Effector memory CD8-positive, alpha-beta T cell (primary cell): Measurements from ENCODE around the gene IL11RA.

Source experiments
- ATAC-seq: fragments of 150-1000 bp; cut with Tn5 transposase; replicated peaks from 2 replicates; pipeline ENCODE4 v1.10.0; 2021; ENCODE audit warnings: mild to moderate bottlenecking, moderate library complexity
- DNase-seq, 3 experiments: peaks; one replicate each; pipeline ENCODE4 v3.0.0; 2021
- H3K27ac Mint-ChIP-seq, 2 donors: one replicate each; pipeline ENCODE4 v1.8.0; 2022; ENCODE audit warnings: mild to moderate bottlenecking in 2 of 2, mixed read lengths in 2 of 2, moderate library complexity in 2 of 2
- H3K27me3 Mint-ChIP-seq, 2 donors: one replicate each; pipeline ENCODE4 v1.8.0; 2022; ENCODE audit warnings: mixed read lengths in 2 of 2
- H3K36me3 Mint-ChIP-seq: one replicate; pipeline ENCODE4 v1.8.0; 2022; ENCODE audit warnings: mild to moderate bottlenecking, moderate library complexity, mixed read lengths; ENCODE audit not compliant: insufficient read depth
- H3K4me1 Mint-ChIP-seq, 2 donors: one replicate each; pipeline ENCODE4 v1.8.0; 2022; ENCODE audit warnings: low read depth in 2 of 2, mixed read lengths in 2 of 2
- H3K4me3 Mint-ChIP-seq, 2 donors: one replicate each; pipeline ENCODE4 v1.8.0; 2022; ENCODE audit warnings: mild to moderate bottlenecking in 2 of 2, mixed read lengths in 2 of 2, moderate library complexity in 2 of 2
- H3K9me3 Mint-ChIP-seq, 2 donors: one replicate each; pipeline ENCODE4 v1.8.0; 2022; ENCODE audit warnings: mixed read lengths in 2 of 2

IL11RA gene

DNA sequence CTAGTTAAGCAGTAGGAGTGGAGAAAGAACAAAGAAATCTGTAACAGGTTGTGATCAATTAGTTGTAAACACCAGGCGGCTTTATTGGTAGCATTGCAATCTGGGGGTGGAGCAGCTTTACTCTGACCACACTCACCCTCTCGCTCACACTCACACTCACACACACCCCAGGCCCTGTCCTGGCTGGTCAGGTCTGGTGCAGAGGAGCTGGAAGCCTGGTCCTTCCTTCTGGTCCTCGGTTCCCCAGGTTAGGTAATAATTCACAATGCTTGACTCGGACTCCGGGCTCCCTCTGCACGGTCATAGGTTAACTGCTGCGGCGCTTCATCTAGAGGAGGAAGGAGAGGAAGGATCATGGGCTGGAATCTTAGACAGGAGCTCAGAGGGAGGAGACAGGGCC, 37.5 kb downstream of the IL11RA start:
- no peaks in the 10 kb centered on the region for H3K9me3 Mint-ChIP-seq
- H3K27ac Mint-ChIP-seq = no peak overlapping the region
- ATAC-seq (no peak), DNase-seq (no peak)
- H3K4me3 Mint-ChIP-seq = no peak overlapping the region
- peaks cover 19 to 36% of the 10 kb centered on the region in 2 donors for H3K27me3 Mint-ChIP-seq
- no peaks in the 10 kb centered on the region for H3K36me3 Mint-ChIP-seq
- H3K4me1 Mint-ChIP-seq = peaks cover 0 to 3% of the 10 kb centered on the region in 2 donors

DNA sequence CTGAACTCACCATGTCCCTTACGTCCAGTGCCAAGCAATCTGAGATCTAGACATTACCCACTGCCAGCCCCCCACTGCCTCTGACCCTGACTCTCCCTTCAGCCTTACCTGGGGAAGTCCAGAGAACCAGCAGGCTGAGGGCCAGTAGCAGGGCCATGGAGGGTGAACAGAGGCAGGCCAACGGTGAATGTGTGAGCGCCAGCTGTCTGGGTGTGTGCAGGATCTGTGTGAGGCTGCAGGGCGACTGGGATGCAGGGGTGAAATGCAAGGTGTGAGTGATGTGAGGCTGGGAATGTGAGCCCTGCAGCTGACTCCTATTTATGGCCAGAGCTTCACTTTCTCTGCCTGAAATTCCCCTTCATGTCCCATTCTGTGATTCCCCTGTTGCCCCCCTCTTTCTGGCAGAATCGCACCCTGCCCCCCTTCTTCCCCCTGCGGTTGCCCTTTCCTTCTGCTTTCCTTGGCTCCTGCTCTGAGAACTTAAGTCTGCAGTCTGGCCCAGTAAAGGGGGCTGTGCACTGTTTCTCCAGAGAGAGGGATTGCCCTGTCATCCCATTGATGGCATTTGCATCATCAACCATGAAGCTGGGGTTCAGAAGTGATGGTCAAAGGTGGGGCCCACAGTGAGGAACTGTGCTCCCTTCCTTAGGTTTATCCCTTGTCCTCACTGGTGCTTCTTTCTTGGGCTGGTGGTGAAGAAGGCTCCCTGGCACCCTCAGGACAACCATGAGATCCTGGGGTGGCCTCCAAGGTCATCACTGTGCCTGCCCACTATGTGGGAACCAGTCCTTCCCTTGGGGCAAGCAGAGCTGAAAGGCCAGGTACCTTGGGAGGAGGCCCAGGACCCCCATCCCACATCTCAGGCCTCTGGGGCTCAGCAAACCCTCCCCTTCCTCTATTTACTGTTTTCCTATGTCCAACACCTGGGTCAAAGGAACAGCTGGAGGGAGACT, 39.3 kb downstream of the IL11RA start, which contains the start of gene CCL19:
Gene CCL19, minus strand, starts transcription at position 294 of the 953 bp plus-strand sequence. Its CDS starts 137 bp downstream, at position 157.
- DNase-seq = no peak
- no peak for ATAC-seq
- Mint-ChIP-seq H3K4me3 (no peak within 1 kb of the TSS), H3K9me3 (no peaks in the 10 kb centered on the region), H3K4me1 (peaks cover 0 to 1% of the 10 kb centered on the region in 2 donors), H3K27me3 (peaks cover 27 to 40% of the 10 kb centered on the region in 2 donors), H3K36me3 (no peaks in the 10 kb centered on the region), H3K27ac (no peak within 1 kb of the TSS)

DNA sequence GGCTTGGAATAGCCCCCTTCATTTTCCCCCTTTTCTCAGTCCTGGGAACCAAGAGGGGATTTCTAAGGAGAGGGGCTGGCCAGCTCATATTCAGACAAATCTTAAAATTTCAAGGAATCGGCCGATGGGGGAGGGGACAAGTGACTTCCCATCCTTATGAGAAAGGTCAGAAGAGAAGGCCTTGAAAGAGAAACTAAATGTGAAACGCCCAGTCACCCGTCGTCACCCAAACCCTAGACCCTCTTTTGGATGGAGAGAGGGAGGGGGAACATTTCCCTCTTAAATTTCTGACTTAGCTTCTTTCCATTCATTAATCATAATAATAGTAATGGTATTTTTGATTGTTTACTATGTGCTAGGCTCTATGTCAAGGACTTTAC, 39.9 kb downstream of the IL11RA start:
- H3K9me3 Mint-ChIP-seq = no peaks in the 10 kb centered on the region
- ATAC-seq (no peak), DNase-seq (no peak)
- H3K4me1 Mint-ChIP-seq = peaks cover 0 to 1% of the 10 kb centered on the region in 2 donors
- peaks cover 27 to 34% of the 10 kb centered on the region in 2 donors for H3K27me3 Mint-ChIP-seq
- H3K36me3 Mint-ChIP-seq = no peaks in the 10 kb centered on the region
- H3K4me3 Mint-ChIP-seq = no peak overlapping the region
- H3K27ac Mint-ChIP-seq = no peak overlapping the region

DNA sequence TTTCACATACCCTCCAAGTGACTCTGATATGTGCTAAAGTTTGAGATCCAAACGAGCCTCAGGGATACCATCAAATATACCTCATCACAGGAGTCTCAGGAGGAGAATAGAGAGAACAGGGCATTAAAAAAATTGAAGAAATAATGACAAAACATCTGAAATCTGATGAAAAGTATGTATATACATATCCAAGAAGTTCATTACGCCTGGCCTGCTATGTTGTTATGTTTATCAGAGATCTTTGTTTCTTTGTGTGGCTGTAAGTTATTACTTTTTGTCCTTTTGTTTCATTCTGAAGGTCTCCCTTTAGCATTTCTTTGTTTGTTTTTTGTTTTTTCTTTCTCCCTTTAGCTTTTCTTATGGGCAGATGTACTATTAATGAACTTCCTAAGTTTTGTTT, 41.6 kb downstream of the IL11RA start:
- no peak overlapping the region for H3K27ac Mint-ChIP-seq
- H3K4me1 Mint-ChIP-seq = peaks cover 0 to 1% of the 10 kb centered on the region in 2 donors
- H3K4me3 Mint-ChIP-seq = no peak overlapping the region
- peaks cover 21 to 26% of the 10 kb centered on the region in 2 donors for H3K27me3 Mint-ChIP-seq
- DNase-seq = no peak
- no peaks in the 10 kb centered on the region for H3K9me3 Mint-ChIP-seq
- H3K36me3 Mint-ChIP-seq = no peaks in the 10 kb centered on the region
- no peak for ATAC-seq

DNA sequence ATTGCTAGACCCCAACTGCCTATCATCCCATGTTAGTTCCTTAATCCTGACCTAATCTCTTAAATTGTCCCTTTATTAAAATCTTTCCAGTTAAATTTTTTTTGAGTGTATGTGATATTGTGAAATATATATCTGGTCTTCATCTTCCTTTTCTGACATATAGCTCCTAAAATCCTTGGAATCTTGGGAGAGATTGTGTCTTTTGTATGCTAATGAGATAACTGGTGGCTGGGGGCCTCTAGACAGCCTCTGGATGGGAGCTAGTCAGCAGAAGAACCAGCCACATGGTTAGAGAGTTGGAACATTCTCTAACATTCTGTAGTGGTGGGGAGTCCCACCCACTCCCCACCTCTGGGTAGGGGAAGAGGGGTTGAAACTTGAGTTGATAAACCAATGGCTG, 42.8 kb downstream of the IL11RA start:
- DNase-seq (no peak), ATAC-seq (no peak)
- Mint-ChIP-seq H3K4me3 (no peak overlapping the region), H3K27me3 (peaks cover 12 to 18% of the 10 kb centered on the region in 2 donors), H3K36me3 (no peaks in the 10 kb centered on the region), H3K9me3 (no peaks in the 10 kb centered on the region), H3K4me1 (no peaks in the 10 kb centered on the region), H3K27ac (no peak overlapping the region)

GRCh38 chr9:34701023-34701768, 49.2 kb downstream of the IL11RA start:
- Mint-ChIP-seq H3K4me1 (peaks cover 0 to 7% of the 10 kb centered on the region in 2 donors), H3K36me3 (no peaks in the 10 kb centered on the region), H3K27ac (no peak overlapping the region), H3K4me3 (peak overlapping the region; percentile 48 to 73), H3K9me3 (no peaks in the 10 kb centered on the region), H3K27me3 (peaks cover 11 to 15% of the 10 kb centered on the region in 2 donors)
- DNase-seq (peak; percentile 70 to 76 (median 71)), ATAC-seq (peak; percentile 87)

DNA sequence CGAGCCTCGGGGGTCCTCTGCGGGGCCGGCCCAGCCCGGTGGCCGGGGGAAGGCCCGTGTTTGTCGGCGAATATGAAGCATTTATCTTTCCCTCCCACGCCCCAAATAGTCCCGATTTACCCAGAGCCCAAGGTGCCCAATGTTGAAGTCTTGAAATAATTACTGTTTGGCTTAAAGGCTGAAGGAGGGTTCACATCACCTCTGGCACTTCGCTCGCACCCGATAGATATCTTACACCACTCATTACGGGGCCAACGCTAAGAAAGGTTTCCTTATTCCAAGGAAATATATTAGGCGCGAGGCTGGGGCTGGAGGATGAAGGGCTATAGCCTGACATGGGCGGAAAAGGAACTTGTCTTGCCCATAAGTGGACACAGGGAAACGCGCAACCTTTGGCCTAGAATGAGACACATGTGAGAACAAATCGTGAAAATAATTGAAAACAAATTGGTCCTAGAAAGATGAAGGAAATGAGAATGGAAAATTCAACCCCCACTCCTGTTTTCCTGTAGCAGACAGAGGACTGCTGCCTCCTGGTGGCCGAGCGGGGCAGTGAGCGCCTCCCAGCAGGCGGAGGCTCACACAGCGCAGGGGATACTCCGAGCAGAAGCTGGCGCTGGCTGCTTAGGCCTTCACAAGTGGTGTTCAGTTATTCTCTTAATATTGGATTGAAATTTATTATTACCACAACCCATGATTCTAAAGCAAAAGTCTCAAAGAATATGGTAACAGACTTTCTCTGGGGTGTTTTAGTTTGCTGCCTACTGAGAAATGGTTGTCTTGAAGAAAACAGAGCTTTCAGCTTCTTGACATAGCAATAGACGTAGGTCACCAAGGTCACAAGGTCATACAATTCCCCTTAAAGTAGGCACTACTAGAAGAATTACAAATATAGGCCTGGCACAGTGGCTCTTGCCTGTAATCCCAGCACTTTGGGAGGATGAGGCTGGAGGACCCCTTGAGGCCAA, 50.1 kb downstream of the IL11RA start:
- no peak overlapping the region for H3K27ac Mint-ChIP-seq
- H3K36me3 Mint-ChIP-seq = no peaks in the 10 kb centered on the region
- DNase-seq (peak; percentile 72 to 75 (median 75)), ATAC-seq (peak; percentile 78)
- no peaks in the 10 kb centered on the region for H3K9me3 Mint-ChIP-seq
- H3K4me1 Mint-ChIP-seq = peaks cover 0 to 7% of the 10 kb centered on the region in 2 donors
- peaks cover 11 to 15% of the 10 kb centered on the region in 2 donors for H3K27me3 Mint-ChIP-seq
- peak overlapping the region; percentile 48 to 73 for H3K4me3 Mint-ChIP-seq

DNA sequence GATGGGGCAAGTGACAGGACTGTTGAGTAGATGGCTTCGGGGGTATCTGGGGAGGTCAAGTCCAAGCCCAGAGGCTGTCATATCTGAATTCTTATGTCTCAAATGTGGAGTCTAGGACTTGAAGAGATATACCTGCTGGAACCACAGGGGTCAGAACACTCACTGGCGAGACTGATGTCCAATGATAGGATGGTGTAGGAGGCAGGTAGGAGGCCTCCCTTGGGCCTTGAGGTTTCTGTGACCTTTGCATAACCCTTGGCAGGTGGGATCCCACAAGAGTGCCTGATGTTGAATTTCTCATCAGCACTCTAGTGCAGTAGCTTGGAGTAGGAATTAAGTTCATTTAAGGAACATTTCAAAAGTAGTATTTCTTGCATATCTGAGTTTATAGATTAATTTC, 55.1 kb downstream of the IL11RA start:
- Mint-ChIP-seq H3K9me3 (no peaks in the 10 kb centered on the region), H3K36me3 (no peaks in the 10 kb centered on the region), H3K4me1 (peaks cover 0 to under 1% of the 10 kb centered on the region in 2 donors), H3K27me3 (peaks cover 7% of the 10 kb centered on the region in 2 donors), H3K4me3 (no peak overlapping the region), H3K27ac (no peak overlapping the region)
- no peak for ATAC-seq
- DNase-seq = no peak

DNA sequence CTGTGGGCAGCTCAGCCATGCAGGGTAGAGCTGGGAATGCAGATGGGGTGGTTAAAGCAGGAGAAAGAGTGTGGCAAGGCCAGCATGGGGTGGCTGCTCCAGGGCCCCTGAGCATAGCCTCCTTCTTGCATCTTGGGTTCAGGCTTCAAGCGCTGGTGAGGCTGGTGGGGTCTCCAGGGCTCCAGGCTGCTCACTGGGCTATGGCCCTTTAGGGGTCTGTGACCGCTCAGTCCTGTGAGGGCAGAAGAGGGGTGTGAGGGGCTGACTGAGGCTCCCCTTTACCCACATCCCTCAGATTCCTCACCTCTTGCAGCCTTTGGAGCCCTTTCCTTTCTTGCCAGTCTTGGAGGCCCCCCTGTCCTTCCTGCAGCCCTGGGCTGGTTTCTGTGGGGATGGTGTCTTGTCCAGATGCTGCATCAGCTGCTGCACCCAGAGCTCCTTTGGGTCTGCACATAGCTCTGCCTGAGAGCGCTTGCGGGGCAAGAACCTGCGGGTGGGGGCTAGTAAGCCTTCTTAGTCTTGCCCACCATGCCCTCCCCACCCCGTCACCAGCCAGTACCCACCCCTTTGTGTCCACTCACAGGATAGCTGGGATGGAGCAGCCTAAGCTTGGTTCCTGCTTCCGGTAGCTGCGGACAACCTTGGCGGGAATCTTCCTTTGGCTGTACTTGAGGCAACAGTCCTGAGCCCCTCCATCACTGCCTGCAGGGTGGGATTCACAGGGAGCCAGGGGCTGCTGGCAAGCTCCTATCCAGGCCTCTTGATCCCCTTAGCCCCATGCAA, 57.4 kb downstream of the IL11RA start:
- no peak for ATAC-seq
- no peak overlapping the region for H3K27ac Mint-ChIP-seq
- H3K4me3 Mint-ChIP-seq = no peak overlapping the region
- no peaks in the 10 kb centered on the region for H3K4me1 Mint-ChIP-seq
- no peaks in the 10 kb centered on the region for H3K36me3 Mint-ChIP-seq
- no peak for DNase-seq
- peaks cover 20 to 26% of the 10 kb centered on the region in 2 donors for H3K27me3 Mint-ChIP-seq
- H3K9me3 Mint-ChIP-seq = no peaks in the 10 kb centered on the region

GRCh38 chr9:34710023-34710422, 58.0 kb downstream of the IL11RA start, which contains the start of gene CCL21:
Gene CCL21 (minus strand): TSS chr9:34710136. CDS start chr9:34710066, 70 bp downstream.
- H3K27ac Mint-ChIP-seq = no peak within 1 kb of the TSS
- no peak for DNase-seq
- no peak within 1 kb of the TSS for H3K4me3 Mint-ChIP-seq
- H3K27me3 Mint-ChIP-seq = peaks cover 20 to 33% of the 10 kb centered on the region in 2 donors
- ATAC-seq = no peak
- H3K36me3 Mint-ChIP-seq = no peaks in the 10 kb centered on the region
- H3K9me3 Mint-ChIP-seq = no peaks in the 10 kb centered on the region
- H3K4me1 Mint-ChIP-seq = no peaks in the 10 kb centered on the region
